Measurements from ENCODE around the gene FNBP1. TPM values are rescaled to one million over a fixed set of nuclear protein-coding genes. Genes with fewer than 3 reads are reported as not detected.

Gene FNBP1
- total RNA-seq, 6 experiments from 2014 or later: 34.7 to 40.6 (median 35.5) TPM

- 0 out of 2 replicates have a peak, but pooled peaks cover 5% of the 10 kb centered on the region for H3K36me3 Mint-ChIP-seq (ENCODE audit: low read depth)
- H3K27ac Mint-ChIP-seq: no peak overlapping the region
- no peak overlapping the region for H3K4me3 Mint-ChIP-seq
- no peaks in the 10 kb centered on the region for H3K27me3 Mint-ChIP-seq (ENCODE audit: insufficient read depth)
- peaks cover 37% of the 10 kb centered on the region for H3K4me1 Mint-ChIP-seq (ENCODE audit: low read depth)
- H3K9me3 Mint-ChIP-seq: no peaks in the 10 kb centered on the region
- TF ChIP-seq, protein P1, sequence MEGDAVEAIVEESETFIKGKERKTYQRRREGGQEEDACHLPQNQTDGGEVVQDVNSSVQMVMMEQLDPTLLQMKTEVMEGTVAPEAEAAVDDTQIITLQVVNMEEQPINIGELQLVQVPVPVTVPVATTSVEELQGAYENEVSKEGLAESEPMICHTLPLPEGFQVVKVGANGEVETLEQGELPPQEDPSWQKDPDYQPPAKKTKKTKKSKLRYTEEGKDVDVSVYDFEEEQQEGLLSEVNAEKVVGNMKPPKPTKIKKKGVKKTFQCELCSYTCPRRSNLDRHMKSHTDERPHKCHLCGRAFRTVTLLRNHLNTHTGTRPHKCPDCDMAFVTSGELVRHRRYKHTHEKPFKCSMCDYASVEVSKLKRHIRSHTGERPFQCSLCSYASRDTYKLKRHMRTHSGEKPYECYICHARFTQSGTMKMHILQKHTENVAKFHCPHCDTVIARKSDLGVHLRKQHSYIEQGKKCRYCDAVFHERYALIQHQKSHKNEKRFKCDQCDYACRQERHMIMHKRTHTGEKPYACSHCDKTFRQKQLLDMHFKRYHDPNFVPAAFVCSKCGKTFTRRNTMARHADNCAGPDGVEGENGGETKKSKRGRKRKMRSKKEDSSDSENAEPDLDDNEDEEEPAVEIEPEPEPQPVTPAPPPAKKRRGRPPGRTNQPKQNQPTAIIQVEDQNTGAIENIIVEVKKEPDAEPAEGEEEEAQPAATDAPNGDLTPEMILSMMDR (IDR thresholded peaks at IDR 0.05): no peak
- no peak for DNase-seq
Observed at GRCh38 chr9:129930743-129931142, 112.2 kb downstream of the FNBP1 start.

GRCh38 chr9:129929496-129930125 lies 113.4 kb downstream of the FNBP1 start:
- H3K36me3 Mint-ChIP-seq (ENCODE audit: low read depth): 0 out of 2 replicates have a peak, but pooled peaks cover 5% of the 10 kb centered on the region
- TF ChIP-seq, protein P1 (IDR thresholded peaks at IDR 0.05): no peak
- H3K27ac Mint-ChIP-seq: no peak overlapping the region
- no peak for DNase-seq
- peaks cover 33% of the 10 kb centered on the region for H3K4me1 Mint-ChIP-seq (ENCODE audit: low read depth)
- no peaks in the 10 kb centered on the region for H3K9me3 Mint-ChIP-seq
- no peak overlapping the region for H3K4me3 Mint-ChIP-seq
- H3K27me3 Mint-ChIP-seq (ENCODE audit: insufficient read depth): no peaks in the 10 kb centered on the region

- TF ChIP-seq, protein P1 (IDR thresholded peaks at IDR 0.05): no peak
- Mint-ChIP-seq H3K27me3 (ENCODE audit: insufficient read depth) (no peaks in the 10 kb centered on the region), H3K27ac (no peak overlapping the region), H3K9me3 (no peaks in the 10 kb centered on the region), H3K36me3 (ENCODE audit: low read depth) (peaks cover 19% of the 10 kb centered on the region; the same call in 1 of the 2 replicates), H3K4me3 (no peak overlapping the region), H3K4me1 (ENCODE audit: low read depth) (no peaks in the 10 kb centered on the region)
- no peak for DNase-seq
Observed at GRCh38 chr9:129923589-129923988, 119.4 kb downstream of the FNBP1 start.

DNA sequence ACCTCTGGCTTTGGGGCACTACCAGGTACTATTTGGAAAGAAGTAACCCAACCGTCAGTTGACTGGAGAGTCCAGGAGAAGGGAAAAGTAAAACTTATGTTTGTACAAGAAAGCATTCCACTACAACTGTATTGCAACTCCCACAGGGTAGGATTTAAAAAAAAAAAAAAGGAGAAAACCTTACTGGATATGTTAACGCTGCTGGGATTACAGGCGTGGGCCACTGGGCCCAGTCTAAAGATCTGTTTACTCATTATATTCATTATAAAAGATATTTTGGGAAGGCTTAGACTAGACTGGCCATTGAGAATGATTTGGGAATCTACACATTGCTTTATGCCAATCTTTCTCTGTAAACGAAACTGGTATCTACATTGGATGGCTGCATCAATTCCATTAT lies 121.1 kb downstream of the FNBP1 start:
- TF ChIP-seq, protein P1 (IDR thresholded peaks at IDR 0.05): no peak
- no peaks in the 10 kb centered on the region for H3K9me3 Mint-ChIP-seq

DNA sequence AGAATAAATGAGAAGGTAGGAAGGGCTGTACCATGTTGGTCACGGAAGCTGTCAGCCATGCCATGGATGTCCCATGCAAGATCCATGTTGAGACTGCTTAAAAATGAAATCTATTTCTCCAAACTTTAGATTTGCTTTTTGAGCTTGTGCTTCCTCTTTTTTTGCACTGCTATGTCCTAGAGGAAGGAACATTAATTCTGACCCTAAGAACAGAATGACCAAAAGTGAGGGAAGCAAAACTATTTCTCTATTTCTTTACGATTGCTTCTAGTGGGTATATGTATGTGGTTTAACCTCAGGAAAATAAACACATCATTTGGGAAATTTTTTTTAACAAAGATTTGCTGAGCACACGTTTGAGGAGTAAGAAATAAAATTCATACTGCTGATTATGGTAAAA lies 123.1 kb downstream of the FNBP1 start:
- DNase-seq: no peak
- Mint-ChIP-seq H3K9me3 (no peaks in the 10 kb centered on the region), H3K27me3 (ENCODE audit: insufficient read depth) (no peaks in the 10 kb centered on the region; the same call in 1 of the 2 replicates), H3K36me3 (ENCODE audit: low read depth) (peaks cover 14% of the 10 kb centered on the region; the same call in 1 of the 2 replicates), H3K4me1 (ENCODE audit: low read depth) (no peaks in the 10 kb centered on the region), H3K27ac (no peak overlapping the region), H3K4me3 (no peak overlapping the region)
- TF ChIP-seq, protein P1 (IDR thresholded peaks at IDR 0.05): no peak

More for the DNA sequence above, 121.1 kb downstream of the FNBP1 start:
- Mint-ChIP-seq H3K27ac (no peak overlapping the region), H3K4me3 (no peak overlapping the region), H3K4me1 (ENCODE audit: low read depth) (no peaks in the 10 kb centered on the region), H3K27me3 (ENCODE audit: insufficient read depth) (no peaks in the 10 kb centered on the region), H3K36me3 (ENCODE audit: low read depth) (peaks cover 14% of the 10 kb centered on the region; the same call in 1 of the 2 replicates)
- no peak for DNase-seq
